HG03060 (cell line): ENCODE measurements around the gene RBM4.
"Not testable (repeated sequence)": the region's sequence is repeated elsewhere in the genome, so short reads cannot be mapped to it uniquely, and the experiment has no call there.

Experiments used
- ATAC-seq: cut with Tn5 transposase; IDR thresholded peaks from one replicate; pipeline ENCODE4 v1.9.1; 2021; ENCODE audit warnings: low read depth, moderate number of reproducible peaks; ENCODE audit not compliant: unreplicated experiment

Gene RBM4

GRCh38 chr11:66638177-66639065 lies at the start of gene RBM4:
Gene RBM4, plus strand, starts transcription at chr11:66638703. Its CDS starts 1,009 bp downstream, at chr11:66639712.
- peak; percentile 89 for ATAC-seq

- not testable (repeated sequence) for ATAC-seq
These were observed 49.2 kb upstream of the RBM4 start for GRCh38 chr11:66589315-66589714.

- ATAC-seq, result no peak
These were observed 48.4 kb upstream of the RBM4 start for GRCh38 chr11:66589996-66590675.

GRCh38 chr11:66591175-66591574 lies 47.3 kb upstream of the RBM4 start:
- no peak for ATAC-seq

- peak; percentile 71 for ATAC-seq
These were observed 45.8 kb upstream of the RBM4 start, which contains the start of the genes CCDC87 and CCS for GRCh38 chr11:66592457-66593302. Gene CCDC87, minus strand, starts transcription at chr11:66593063. Its CDS starts 48 bp downstream, at chr11:66593015. Gene CCS, plus strand, starts transcription at chr11:66593185. Its CDS starts 77 bp downstream, at chr11:66593262.

- ATAC-seq, result no peak
These were observed 45.2 kb upstream of the RBM4 start for GRCh38 chr11:66593303-66593635.

GRCh38 chr11:66593650-66594049 lies 44.9 kb upstream of the RBM4 start:
- no peak for ATAC-seq

GRCh38 chr11:66595245-66595904 lies 43.1 kb upstream of the RBM4 start:
- ATAC-seq, result no peak

- no peak for ATAC-seq
These were observed 39.5 kb upstream of the RBM4 start for GRCh38 chr11:66598993-66599392.

GRCh38 chr11:66600219-66600618 lies 38.3 kb upstream of the RBM4 start:
- no peak for ATAC-seq

- no peak for ATAC-seq
These were observed 37.8 kb upstream of the RBM4 start for GRCh38 chr11:66600631-66601233.

GRCh38 chr11:66603072-66603471 lies 35.4 kb upstream of the RBM4 start:
- no peak for ATAC-seq

- ATAC-seq, result no peak
These were observed 34.3 kb upstream of the RBM4 start for GRCh38 chr11:66604155-66604554.

GRCh38 chr11:66606608-66607007 lies 31.9 kb upstream of the RBM4 start:
- ATAC-seq, result not testable (repeated sequence)

- no peak for ATAC-seq
These were observed 31.2 kb upstream of the RBM4 start for GRCh38 chr11:66607126-66607834.

GRCh38 chr11:66609721-66610617 lies 28.5 kb upstream of the RBM4 start:
- no peak for ATAC-seq

- ATAC-seq, result no peak
These were observed 26.0 kb upstream of the RBM4 start for GRCh38 chr11:66612458-66612857.

GRCh38 chr11:66614073-66614472 lies 24.4 kb upstream of the RBM4 start:
- ATAC-seq, result no peak
